CD14-positive monocyte (primary cell): ENCODE results near the gene GFRA4. TPM values are rescaled to one million over a fixed set of nuclear protein-coding genes. Genes with fewer than 3 reads are reported as not detected.

ENCODE experiments used
- DNase-seq, 3 donors: peaks; one replicate each; pipeline ENCODE4 v3.0.0-alpha.2; 2011 to 2022
- H2AFZ ChIP-seq: 2 replicates; pipeline ENCODE4 v1.6.0; 2012; ENCODE audit warnings: mild to moderate bottlenecking, low read depth, low read length, inconsistent platforms; ENCODE audit not compliant: insufficient read depth, poor library complexity, severe bottlenecking
- H3K27ac ChIP-seq, 2 donors: 1 replicate in 1 of 2; 2 replicates in 1 of 2; pipeline ENCODE4 v1.5.1; 2012 to 2013; ENCODE audit warnings: low read length in 2 of 2, control low read depth in 1 of 2, inconsistent platforms in 1 of 2, low read depth in 1 of 2, mild to moderate bottlenecking in 1 of 2
- H3K27me3 ChIP-seq, 2 donors: one replicate each; pipeline versions ENCODE4 v1.6.0 to v1.6.1; 2011 to 2013; ENCODE audit warnings: low read length in 2 of 2; ENCODE audit not compliant: control insufficient read depth in 2 of 2, insufficient read depth in 2 of 2
- H3K36me3 ChIP-seq, 2 donors: replicated peaks in 1 of 2; 1 replicate in 1 of 2; 2 replicates in 1 of 2; pipeline versions ENCODE4 v1.5.1 to v1.6.1; 2012 to 2013; ENCODE audit warnings: low read length in 2 of 2, control low read depth in 1 of 2, inconsistent platforms in 1 of 2, mild to moderate bottlenecking in 1 of 2; ENCODE audit not compliant: insufficient read depth in 2 of 2, control insufficient read depth in 1 of 2
- H3K4me1 ChIP-seq, 2 donors: 1 replicate in 1 of 2; 2 replicates in 1 of 2; pipeline versions ENCODE4 v1.5.1 to v1.6.1; 2012 to 2013; ENCODE audit warnings: low read length in 2 of 2, control low read depth in 1 of 2, inconsistent platforms in 1 of 2, mild to moderate bottlenecking in 1 of 2, moderate library complexity in 1 of 2; ENCODE audit not compliant: insufficient read depth in 2 of 2, control insufficient read depth in 1 of 2
- H3K4me2 ChIP-seq: replicated peaks from 2 replicates; pipeline ENCODE3; 2012; ENCODE audit warnings: low read length, moderate library complexity, mild to moderate bottlenecking; ENCODE audit not compliant: poor library complexity, severe bottlenecking; ENCODE audit errors: extremely low read depth
- H3K4me3 ChIP-seq, 3 experiments: fragments of 200-600 bp in 1 of 3; sonication (generic) in 1 of 3; replicated peaks in 1 of 3; 1 replicate in 2 of 3; 2 replicates in 1 of 3; pipeline ENCODE4 v1.5.1; 2011 to 2013; ENCODE audit warnings: low read length in 3 of 3, mild to moderate bottlenecking in 3 of 3, control low read depth in 2 of 3, low read depth in 2 of 3, inconsistent platforms in 1 of 3, moderate library complexity in 1 of 3
- H3K79me2 ChIP-seq: 2 replicates; pipeline ENCODE4 v1.6.0; 2012; ENCODE audit warnings: mild to moderate bottlenecking, control low read depth, inconsistent platforms, low read length, moderate library complexity; ENCODE audit not compliant: insufficient read depth
- H3K9ac ChIP-seq: 2 replicates; pipeline ENCODE4 v1.6.0; 2017; ENCODE audit warnings: low read length, mild to moderate bottlenecking; ENCODE audit not compliant: insufficient read depth, poor library complexity, severe bottlenecking
- H3K9me3 ChIP-seq, 2 donors: replicated peaks in 1 of 2; 1 replicate in 1 of 2; 2 replicates in 1 of 2; pipeline versions ENCODE4 v1.5.1 to v1.6.1; 2012 to 2013; ENCODE audit warnings: low read length in 2 of 2, control low read depth in 1 of 2; ENCODE audit not compliant: control insufficient read depth in 1 of 2, insufficient read depth in 1 of 2
- H4K20me1 ChIP-seq: 2 replicates; pipeline ENCODE4 v1.6.0; 2012; ENCODE audit warnings: mild to moderate bottlenecking, low read length, control low read depth, moderate library complexity; ENCODE audit not compliant: insufficient read depth
- H3K27ac Mint-ChIP-seq, 7 donors: one replicate each; pipeline ENCODE4 v1.8.0; 2020; ENCODE audit warnings: mild to moderate bottlenecking in 7 of 7, mixed read lengths in 7 of 7, moderate library complexity in 6 of 7, inconsistent platforms in 2 of 7
- H3K27me3 Mint-ChIP-seq, 3 donors: one replicate each; pipeline ENCODE4 v1.8.0; 2021 to 2022; ENCODE audit warnings: low read depth in 3 of 3, mild to moderate bottlenecking in 3 of 3, mixed read lengths in 3 of 3, moderate library complexity in 3 of 3, inconsistent platforms in 1 of 3
- H3K36me3 Mint-ChIP-seq, 2 donors: one replicate each; pipeline ENCODE4 v1.8.0; 2020; ENCODE audit warnings: mixed read lengths in 2 of 2, inconsistent platforms in 1 of 2, mild to moderate bottlenecking in 1 of 2
- H3K4me1 Mint-ChIP-seq: one replicate; pipeline ENCODE4 v1.8.0; 2020; ENCODE audit warnings: mild to moderate bottlenecking, mixed read lengths
- H3K4me3 Mint-ChIP-seq, 2 donors: one replicate each; pipeline ENCODE4 v1.8.0; 2020; ENCODE audit warnings: mild to moderate bottlenecking in 2 of 2, mixed read lengths in 2 of 2, moderate library complexity in 1 of 2
- H3K9me3 Mint-ChIP-seq, 7 donors: one replicate each; pipeline ENCODE4 v1.8.0; 2020 to 2022; ENCODE audit warnings: mixed read lengths in 7 of 7, mild to moderate bottlenecking in 6 of 7, moderate library complexity in 6 of 7, inconsistent platforms in 2 of 7
- WGBS: methylation state at CpG from one replicate; pipeline ENCODE4 v1.1.5; 2013; ENCODE audit warnings: missing lambda C conversion rate; ENCODE audit not compliant: insufficient coverage; 5-methylcytosine and 5-hydroxymethylcytosine counted together
- intact Hi-C, 2 donors: fragments of 100-400 bp; cut with micrococcal nuclease; formaldehyde crosslinking; loops; one replicate each; pipeline versions ENCODE4 v1.15.0 to v1.15.1; 2023
- polyA plus RNA-seq, 3 donors: library from polyadenylated mRNA; depleted of rRNA in 1 of 3; unstranded in 2 of 3; stranded (reverse) in 1 of 3; fragments of 300-500 nt in 2 of 3; fragments of >200 nt in 1 of 3; fragmentation: Illumina TruSeq in 2 of 3; gene quantifications; 1 replicate in 2 of 3; 2 replicates in 1 of 3; pipeline ENCODE4 v1.2.3, GENCODE V29; 2012 to 2021
- TF ChIP-seq, protein P1 (sequence below): fragments of 200-600 bp; IDR thresholded peaks from one replicate; pipeline ENCODE4 v1.8.0; 2022; ENCODE audit warnings: antibody characterized with exemption, mild to moderate bottlenecking

Gene GFRA4
- polyA plus RNA-seq, 3 donors, result not detected

DNA sequence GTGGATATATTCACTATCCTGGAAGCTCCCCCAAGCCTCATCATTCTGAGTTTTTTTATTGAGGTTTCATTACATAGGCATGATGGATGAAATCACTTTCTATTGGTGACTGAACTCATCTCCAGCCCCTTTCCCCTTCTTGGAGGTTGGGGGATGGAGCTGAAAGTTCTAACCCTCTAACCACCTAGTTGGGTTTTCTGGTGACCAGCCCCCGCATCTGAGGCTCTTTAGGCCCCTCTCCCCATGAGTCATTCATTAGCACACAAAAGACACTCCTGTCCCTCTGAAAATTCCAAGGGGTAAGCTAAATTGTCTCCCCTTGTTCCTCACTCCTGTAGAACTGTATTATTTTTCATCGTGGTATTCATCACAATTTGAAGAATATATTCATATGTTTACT, 33.3 kb downstream of the GFRA4 start:
- Histone ChIP-seq H3K4me1 (no peaks in the 10 kb centered on the region), H2AFZ (no peak overlapping the region), H3K36me3 (peaks cover 13 to 67% of the 10 kb centered on the region in 2 donors), H3K9ac (no peak overlapping the region), H3K79me2 (no peaks in the 10 kb centered on the region), H3K27ac (no peak overlapping the region), H4K20me1 (no peaks in the 10 kb centered on the region), H3K4me3 (no peak overlapping the region), H3K9me3 (no peaks in the 10 kb centered on the region), H3K4me2 (no peak overlapping the region), H3K27me3 (no peaks in the 10 kb centered on the region)
- intact Hi-C loops, result no loop called here
- H3K27ac Mint-ChIP-seq, result no peak overlapping the region
- 100% methylated on average over 1 of the region's 2 CpGs for WGBS
- H3K9me3 Mint-ChIP-seq, result no peaks in the 10 kb centered on the region
- no peak for DNase-seq
- H3K36me3 Mint-ChIP-seq, result peaks cover 63 to 68% of the 10 kb centered on the region in 2 donors
- no peaks in the 10 kb centered on the region for H3K27me3 Mint-ChIP-seq
- TF ChIP-seq, protein P1, sequence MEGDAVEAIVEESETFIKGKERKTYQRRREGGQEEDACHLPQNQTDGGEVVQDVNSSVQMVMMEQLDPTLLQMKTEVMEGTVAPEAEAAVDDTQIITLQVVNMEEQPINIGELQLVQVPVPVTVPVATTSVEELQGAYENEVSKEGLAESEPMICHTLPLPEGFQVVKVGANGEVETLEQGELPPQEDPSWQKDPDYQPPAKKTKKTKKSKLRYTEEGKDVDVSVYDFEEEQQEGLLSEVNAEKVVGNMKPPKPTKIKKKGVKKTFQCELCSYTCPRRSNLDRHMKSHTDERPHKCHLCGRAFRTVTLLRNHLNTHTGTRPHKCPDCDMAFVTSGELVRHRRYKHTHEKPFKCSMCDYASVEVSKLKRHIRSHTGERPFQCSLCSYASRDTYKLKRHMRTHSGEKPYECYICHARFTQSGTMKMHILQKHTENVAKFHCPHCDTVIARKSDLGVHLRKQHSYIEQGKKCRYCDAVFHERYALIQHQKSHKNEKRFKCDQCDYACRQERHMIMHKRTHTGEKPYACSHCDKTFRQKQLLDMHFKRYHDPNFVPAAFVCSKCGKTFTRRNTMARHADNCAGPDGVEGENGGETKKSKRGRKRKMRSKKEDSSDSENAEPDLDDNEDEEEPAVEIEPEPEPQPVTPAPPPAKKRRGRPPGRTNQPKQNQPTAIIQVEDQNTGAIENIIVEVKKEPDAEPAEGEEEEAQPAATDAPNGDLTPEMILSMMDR, result no peak
- H3K4me1 Mint-ChIP-seq, result no peaks in the 10 kb centered on the region
- H3K4me3 Mint-ChIP-seq, result no peak overlapping the region

DNA sequence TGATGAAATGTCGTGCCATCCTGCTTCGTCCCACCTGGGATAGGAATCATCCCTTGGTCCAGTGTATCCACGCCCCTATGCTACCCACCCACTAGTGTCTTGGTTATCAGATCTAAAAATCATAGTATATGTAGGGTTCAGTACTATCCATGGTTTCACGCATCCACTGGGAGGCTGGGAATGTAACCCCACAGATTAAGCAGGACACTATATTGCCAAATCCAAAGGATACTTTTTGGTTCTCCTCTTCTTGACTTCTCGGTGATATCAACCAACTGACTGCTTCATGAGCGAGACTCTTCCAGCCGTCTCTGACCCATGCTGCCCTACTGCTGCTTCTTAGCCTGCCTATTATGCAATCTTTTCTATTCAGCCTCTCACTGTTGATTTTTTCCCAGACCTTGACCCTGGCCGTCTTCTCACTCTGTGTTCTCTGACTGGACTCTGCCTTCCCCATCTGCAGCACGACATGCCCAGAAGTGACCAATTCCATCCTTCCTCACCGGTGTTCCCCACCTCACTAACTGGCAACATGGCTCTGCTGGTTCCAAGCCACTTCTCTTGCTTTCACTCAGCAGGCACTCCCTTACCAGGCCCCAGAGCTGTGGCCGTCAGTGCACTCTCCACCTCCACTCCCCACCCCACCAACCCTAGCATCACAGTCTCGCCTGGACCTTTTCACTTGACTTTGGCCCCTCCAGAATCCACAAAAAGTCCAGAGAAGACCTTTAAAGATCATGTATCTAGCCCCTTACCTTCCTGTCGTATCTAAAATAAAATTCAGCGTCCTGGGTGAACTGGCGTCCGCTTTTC, 34.5 kb downstream of the GFRA4 start:
- H3K27me3 Mint-ChIP-seq, result no peaks in the 10 kb centered on the region
- WGBS, result 89% methylated on average over 12 of the region's 16 CpGs
- peaks cover 61 to 68% of the 10 kb centered on the region in 2 donors for H3K36me3 Mint-ChIP-seq
- Histone ChIP-seq H3K4me3 (no peak overlapping the region), H3K4me2 (no peak overlapping the region), H3K4me1 (no peaks in the 10 kb centered on the region), H3K36me3 (peaks cover 16 to 69% of the 10 kb centered on the region in 2 donors), H3K27ac (no peak overlapping the region), H2AFZ (no peak overlapping the region), H3K9me3 (no peaks in the 10 kb centered on the region), H3K27me3 (no peaks in the 10 kb centered on the region), H3K9ac (no peak overlapping the region), H3K79me2 (no peaks in the 10 kb centered on the region), H4K20me1 (no peaks in the 10 kb centered on the region)
- intact Hi-C loops, result no loop called here
- TF ChIP-seq, protein P1, result no peak
- no peak for DNase-seq
- no peaks in the 10 kb centered on the region for H3K9me3 Mint-ChIP-seq
- H3K27ac Mint-ChIP-seq, result peak overlapping the region in 2 of 7 donors; percentile 2 to 4
- no peak overlapping the region for H3K4me3 Mint-ChIP-seq
- H3K4me1 Mint-ChIP-seq, result no peaks in the 10 kb centered on the region
